ENCODE measurements around the gene SUGT1.
"Not testable (repeated sequence)": the region's sequence is repeated elsewhere in the genome, so short reads cannot be mapped to it uniquely, and the experiment has no call there.

Gene SUGT1

DNA sequence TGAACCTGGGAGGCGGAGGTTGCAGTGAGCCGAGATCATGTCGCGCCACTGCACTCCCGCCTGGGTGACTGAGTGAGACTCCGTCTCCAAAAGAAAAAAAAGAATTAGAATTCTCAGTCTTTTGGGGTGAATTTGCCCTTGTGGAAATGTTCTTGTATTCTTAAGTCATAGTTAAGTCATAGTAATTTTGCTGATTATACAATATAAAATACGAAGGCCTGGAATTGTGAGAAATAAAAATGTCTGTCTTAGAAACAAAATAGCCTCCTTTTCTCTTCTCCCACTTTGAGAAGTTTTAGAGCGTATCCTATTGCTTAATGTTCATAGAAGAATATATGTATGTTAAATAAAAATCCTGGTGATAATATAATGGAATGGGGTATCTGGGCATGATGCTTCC is 18.1 kb downstream of the SUGT1 start:
- no peak for DNase-seq

DNA sequence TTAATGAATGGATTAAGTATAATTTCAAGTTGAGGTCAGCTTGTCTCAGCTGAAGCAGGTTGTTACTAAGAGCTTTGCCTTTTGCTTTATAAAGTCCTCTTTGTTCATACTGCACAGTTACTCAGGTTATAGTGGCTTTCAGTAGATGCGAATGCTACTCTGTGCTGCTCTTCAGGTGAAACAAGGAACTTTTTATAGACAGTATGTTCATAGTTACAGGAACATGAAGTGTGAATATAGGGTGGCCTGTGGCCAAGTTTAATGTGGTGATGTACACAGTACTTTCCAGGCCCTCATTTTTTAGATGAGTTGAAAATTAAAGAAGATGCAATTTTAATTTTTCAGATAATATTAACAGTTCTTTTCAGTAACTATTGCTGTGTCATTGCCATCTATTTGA is 20.8 kb downstream of the SUGT1 start:
- no peak for DNase-seq

DNA sequence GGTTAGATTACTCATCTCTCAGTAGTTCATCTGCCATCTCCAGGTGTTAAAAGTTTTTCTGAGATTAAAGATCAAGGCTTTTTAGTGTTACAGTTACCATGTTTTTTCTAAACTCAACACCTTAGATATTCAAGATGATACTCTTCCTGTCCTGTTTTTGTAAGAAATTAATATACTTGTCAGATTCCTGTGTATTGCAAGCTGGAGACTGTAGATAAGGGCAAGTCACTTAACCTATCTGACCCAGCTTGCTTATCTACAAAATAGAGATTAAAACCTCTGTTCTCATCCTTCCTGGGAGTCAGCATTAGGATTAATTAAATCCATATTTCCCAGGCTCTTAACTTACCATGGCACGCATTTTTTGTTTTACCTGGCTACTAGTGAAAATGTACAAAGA is 25.2 kb downstream of the SUGT1 start:
- no peak for DNase-seq

DNA sequence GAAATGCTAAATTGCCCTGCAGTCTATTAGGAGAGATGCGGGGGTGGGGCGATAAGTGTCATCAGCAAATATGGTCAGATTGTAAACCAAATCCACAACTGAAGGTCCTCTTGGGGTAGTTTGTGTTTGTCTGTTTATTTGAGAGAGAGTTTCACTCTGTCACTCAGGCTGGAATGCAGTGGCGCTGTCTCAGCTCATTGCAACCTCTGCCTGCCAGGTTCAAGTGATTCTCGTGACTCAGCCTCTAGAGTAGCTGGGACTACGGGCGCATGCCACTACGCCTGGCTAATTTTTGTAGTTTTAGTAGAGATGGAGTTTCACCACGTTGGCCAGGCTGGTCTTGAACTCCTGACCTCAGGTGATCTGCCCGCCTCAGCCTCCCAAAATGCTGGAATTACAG is 33.2 kb downstream of the SUGT1 start:
- not testable (repeated sequence) for DNase-seq

DNA sequence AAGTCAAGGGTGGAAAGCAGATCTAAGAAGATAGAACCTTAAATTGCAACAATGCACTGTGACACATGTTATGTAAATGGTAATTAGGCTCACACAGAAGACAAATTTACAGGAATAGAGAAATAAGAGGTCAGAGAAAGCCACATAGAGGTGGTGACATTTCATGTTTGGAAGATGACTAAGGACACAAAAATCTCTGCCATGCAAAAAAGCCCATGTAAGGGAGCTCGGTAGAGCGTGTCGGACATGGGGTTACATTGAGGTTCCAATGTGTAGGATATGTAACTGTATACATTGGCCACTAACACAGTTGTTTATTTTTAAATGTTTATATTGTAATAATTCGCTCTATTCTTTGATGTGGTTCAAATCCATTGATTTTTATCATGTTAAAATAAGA is 33.7 kb downstream of the SUGT1 start:
- no peak for DNase-seq

DNA sequence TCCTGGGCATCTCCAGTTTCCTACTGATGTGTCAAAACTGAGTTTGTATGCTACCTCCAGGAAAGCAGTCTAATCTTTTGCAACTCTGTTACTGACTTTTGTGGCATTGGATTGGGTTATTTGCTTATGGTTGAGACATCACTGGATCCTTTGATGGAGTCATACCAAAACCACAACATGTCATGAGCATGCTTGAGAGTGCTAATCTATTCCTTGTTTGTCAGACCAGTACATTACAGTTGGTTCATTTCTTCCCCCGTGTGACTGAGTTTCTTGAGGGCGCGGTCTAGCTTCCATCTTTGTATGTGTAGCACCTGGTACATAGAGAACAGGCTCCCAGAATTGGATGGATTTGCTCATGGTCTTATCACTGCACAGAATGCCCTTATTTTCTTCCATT is 43.2 kb downstream of the SUGT1 start:
- DNase-seq = no peak

DNA sequence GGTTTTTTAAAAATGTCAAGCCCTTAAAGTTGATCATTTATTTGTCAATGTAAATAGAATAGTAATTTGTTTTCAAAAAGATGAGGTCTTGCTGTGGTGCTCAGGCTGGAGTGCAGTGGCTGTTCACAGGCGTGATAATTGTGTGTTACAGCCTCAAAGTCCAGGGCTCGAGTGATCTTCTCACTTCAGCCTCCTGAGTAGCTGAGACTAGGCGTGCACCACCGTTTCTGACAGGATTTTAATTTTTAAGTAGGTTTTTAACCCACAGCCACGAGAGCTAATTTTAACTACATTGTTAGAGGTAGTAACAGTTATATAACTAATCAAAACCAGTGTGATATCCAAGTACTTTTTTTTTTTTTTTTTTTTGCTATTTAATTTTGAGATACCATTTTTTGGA is 43.9 kb downstream of the SUGT1 start:
- no peak for DNase-seq

DNA sequence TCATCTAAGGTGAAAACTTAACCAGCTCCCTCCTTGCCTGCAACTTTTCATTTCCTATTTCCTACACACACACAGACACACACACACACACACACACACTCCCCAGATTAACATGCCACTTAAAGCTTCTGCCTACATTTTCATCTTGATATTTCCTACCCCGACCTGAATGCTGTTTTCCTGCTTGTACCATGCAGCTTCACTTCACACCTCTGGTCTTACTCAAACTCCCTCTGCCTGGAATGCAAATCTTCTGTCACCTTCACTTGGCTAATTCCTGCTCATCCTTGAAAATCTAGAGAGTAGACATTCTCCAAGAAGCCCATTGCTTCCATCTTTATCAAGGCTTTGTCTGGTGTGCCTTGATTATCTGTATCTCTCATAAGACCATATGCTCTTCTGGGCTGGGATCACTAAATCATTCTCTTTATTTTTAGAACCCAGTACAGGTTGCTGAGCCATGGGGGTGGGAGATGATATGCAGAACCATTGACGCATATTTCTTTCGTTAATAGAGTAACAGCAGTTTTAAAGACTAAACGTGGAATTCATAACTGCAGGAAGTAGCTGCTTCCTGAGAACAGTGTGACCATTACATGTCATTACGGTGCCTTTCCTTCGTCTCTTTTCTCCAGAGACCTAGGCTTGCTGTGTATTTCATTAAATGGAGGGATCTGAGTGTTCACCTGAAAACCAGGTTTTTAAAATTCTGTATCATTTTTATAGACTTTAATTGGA is 49.3 kb downstream of the SUGT1 start:
- DNase-seq = no peak

DNA sequence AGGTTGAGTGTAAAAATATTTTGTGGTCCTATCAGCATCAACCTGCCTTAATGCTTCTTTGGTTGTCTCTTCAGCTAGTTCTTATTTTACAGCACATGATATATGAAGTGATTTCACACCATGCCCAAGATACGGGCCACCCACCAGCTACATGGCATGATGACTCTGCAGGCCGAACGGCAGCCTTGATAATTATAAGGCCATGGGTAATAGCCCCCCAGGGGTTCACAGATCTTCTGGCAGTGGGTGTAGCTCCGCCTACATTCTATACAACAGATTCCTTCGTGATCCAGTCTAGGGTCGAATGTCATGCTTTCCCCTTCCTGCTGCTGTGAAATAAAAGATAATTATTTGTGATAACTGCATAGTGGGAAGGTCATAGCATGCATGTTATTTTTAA is 50.8 kb downstream of the SUGT1 start:
- DNase-seq = no peak

DNA sequence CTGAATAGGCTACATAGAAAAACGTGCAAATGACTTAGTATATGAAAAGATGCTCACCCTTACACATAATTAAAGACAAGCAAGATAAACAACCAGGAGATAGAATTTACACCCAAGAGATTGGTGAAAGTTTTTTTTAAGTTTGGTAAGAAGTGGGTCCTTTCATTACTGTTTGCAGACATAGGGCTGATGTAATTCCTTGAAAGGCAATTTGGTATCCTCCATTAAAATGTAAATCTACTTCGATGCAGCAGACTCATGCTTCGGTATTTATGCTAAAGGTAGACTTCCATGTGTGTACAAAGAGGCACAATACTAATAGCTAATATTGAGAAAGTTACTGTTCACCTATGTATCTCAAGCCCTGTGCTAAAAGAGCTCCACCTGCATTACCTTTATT is 53.4 kb downstream of the SUGT1 start:
- DNase-seq = no peak

DNA sequence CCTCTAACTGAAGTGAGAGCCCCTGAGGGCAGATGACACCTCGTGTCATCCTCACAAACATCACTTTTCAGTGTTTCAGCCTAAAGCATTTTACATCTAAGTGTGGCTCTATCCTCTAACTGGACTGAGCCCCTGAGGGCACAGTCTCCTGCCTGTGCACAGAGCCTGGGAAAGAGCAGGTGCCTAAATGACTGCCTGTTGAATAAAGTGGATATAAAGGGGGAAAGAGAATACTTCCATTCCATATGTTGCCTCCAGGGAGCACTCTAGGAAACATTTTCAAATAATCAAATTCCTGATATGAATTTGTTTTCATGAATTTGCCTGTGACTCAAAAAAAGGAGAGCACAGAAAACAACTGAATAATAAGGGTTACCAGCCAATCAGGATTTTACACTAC is 54.7 kb downstream of the SUGT1 start:
- DNase-seq = no peak

DNA sequence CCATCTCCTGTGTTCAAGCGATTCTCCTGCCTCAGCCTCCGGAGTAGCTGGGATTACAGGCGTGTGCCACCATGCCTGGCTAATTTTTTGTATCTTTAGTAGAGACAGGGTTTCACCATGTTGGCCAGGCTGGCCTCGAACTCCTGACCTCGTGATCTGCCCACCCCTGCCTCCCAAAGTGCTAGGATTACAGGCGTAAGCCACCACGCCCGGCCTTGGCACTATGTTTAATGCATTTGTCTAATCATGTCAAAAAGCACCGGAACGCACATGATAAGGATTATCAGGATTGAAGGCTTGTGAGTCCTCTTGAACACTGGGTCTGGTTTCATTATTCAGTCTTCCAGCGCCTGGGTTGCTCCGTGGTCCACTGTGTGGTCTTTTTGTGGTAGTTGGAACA is 55.6 kb downstream of the SUGT1 start:
- not testable (repeated sequence) for DNase-seq

DNA sequence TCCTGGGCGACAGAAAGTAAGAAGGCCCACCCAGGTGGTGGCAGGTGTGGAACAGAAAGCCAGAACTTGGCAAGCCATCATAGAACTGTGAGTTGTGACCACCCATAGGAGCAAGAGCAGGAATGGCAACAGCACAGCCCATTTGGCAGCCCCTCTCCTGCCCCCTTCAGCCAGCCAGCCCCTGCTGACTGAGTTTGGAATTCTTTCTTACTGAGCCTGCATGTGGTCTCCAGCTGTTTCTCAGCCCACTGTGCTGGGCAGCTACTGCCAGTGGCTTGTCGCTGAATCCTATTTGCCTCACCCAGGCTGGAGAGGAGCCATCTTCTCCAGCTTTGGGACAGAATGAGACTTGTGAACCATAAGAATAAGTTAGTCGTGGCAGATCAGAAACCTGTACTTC is 58.6 kb downstream of the SUGT1 start:
- DNase-seq = no peak

DNA sequence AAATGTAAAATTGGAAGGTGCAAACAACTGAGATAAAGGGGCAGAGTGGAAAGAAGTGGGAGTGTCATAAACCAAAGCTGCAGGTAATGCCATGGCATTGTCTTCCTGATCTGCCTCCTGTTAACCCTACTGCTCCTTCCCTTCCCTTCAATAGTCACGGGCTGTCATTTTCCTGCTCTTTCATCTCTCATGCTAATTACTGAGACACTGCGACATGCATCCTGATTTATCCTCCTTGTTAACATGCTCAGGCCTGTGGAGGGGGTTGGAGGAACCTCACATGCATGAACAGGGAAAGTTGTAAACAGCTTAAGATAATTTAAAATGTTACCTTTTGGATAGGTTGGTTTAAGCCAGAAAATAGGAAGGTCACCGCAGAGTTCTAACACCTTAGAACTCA is 59.7 kb downstream of the SUGT1 start:
- DNase-seq = no peak

DNA sequence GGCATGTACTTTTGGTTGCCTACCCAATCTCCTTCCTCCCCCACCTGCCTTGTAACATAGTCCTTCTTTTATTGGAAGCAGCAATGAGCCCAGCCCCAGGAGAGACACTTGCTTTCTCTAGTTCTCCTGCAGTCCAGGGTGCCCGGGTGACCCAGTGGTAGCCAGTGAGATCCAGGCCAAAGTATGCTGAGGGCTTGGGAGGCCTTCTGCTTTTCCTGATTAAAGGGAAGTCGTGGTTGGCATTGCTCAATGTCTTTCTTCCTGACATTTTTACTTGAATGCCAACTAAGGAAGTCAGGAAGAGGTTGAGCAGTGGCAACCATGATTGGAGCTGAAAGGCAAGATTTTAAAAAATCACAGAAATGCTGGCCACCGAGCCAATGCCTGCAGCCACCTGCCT is 61.3 kb downstream of the SUGT1 start:
- DNase-seq = no peak

DNA sequence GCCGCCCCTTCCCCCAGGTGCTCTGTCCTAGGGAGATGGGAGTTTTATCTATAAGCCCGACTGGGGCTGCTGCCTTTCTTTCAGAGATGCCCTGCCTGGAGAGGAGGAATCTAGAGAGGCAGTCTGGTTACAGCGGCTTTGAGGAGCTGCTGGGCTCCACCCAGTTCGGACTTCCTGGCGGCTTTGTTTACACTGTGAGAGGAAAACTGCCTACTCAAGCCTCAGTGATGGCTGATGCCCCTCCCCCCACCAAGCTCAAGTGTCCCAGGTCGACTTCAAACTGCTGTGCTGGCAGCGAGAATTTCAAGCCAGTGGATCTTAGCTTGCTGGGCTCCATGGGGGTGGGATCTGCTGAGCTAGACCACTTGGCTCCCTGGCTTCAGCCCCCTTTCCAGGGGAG is 68.3 kb downstream of the SUGT1 start:
- not testable (repeated sequence) for DNase-seq

DNA sequence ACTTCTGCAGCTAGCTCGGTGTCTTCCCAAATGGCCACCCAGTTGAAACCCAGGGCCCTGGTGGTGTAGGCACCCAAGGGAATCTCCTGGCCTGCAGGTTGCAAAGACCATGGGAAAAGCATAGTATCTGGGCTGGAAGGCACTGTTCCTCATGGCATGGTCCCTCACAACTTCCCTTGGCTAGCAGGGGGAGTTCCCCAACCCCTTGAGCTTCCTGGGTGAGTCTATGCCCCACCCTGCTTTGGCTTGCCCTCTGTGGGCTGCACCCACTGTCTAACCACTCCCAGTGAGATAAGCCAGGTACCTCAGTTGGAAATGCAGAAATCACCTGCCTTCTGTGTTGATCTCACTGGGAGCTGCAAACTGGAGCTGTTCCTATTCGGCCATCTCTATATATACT is 68.7 kb downstream of the SUGT1 start:
- DNase-seq = not testable (repeated sequence)

DNA sequence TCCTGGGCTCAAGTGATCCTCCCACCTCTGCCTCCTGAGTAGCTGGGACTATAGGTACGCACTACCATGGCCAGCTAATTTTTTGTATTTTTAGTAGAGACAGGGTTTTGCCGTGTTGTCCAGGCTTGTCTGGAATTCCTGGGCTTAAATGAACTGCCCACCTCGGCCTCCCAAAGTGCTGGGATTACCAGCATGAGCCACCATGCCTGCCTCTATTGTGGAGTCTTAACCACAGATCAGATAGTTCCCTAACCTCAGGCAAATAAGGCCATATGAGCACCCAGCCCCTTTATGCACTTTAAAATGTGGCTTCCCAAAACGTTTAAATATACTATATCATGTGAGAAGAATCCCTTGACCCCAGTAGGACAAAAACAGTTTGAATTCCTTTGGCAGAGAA is 70.5 kb downstream of the SUGT1 start:
- no peak for DNase-seq

DNA sequence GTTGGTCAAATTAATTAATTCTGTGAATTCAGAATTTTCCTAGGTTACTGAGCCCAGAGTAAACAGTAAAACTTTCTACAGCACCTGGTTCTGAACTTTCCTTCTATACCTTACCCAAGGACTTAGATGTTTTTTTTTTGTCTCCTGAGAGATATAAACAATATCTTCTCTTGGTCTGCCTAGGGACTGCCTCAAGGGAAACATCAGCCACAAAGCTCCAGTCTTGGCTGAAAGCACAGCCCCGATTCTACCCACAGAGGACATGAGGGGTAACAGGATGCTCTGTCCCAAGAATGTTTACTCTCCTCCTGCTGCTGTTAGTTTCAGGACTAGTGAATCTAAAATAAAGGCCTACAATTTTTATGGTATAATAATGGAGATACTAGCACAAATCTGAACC is 72.7 kb downstream of the SUGT1 start:
- DNase-seq = no peak

DNA sequence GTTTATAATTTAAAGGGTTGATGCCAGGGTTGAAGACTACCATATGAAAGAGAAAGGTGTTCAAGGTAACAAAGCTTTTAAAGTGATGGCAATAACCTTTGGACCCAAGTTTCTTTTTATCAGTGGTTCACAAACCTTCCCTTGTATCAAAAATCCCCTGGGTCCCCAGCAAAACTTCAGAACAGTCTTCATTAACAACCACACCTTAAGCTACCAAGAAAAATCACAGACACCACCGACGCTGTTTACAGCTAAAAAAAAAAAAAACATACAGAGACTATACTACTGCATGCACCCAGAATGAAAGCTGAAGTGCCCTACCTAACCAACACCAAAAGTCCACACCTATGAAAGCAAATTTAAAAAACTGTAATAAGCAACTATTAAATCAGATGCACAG is 73.6 kb downstream of the SUGT1 start:
- DNase-seq = no peak

DNA sequence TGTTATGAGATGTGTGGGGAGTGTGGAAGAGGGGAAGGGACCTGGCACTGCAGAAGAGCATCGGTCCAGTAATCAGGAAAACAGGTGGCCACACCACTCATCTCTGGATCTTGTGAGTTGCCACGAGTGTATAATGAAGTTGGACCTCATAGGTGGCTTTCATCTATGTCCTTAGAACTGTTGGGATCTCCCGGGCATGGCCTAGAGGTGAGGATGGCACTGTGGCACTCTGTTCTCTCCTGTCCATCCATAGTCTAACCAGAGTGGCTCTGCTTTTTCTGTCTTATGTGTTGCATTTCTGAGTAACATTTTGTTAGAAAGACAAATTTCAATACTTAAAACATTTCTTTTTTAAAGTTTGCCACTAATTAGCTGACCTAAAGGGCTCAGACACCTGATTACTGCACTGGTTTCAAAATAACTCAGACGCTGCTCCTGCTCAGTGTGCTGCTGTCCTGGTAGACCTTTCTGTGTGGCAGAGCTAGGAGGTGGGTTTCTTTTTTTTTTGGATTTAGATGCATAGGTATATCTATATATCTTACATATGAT is 81.5 kb downstream of the SUGT1 start:
- no peak for DNase-seq

DNA sequence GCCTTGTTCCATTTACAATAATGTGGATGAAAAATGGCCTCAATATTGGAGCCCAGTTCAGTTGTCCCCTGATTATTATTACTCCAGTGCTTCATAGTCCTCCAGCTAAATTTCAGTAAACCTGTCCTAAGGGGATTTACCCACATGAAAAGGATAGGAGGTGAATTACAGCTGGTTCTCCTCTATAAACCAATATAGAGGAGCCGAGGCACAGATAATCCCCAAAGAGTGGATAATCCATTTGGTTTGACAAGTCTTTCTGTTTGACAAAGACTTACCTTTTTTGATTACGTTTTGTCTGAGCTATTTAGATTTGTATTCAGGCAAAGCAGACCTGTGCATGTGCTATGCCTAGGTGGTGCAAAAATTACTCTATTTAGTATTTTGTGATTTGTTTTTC is 84.3 kb downstream of the SUGT1 start:
- no peak for DNase-seq

DNA sequence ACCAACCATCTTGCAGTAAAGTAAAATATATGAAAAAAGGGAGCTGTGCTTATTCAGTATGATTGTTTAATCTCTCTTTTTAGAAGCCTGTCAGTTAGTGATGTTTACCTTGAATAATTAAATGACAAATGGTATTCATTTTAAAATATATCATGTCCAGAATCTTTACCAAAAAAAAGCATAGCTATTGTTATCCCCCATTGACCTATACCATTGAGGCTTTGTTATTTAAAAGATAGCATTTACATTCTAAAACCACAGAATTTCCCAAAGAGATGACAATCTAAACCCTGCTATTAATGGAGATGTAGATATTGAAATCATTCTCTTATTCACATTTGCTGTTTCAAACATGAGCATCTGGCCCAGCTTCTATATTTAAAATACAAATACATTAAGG is 84.8 kb downstream of the SUGT1 start:
- DNase-seq = no peak

DNA sequence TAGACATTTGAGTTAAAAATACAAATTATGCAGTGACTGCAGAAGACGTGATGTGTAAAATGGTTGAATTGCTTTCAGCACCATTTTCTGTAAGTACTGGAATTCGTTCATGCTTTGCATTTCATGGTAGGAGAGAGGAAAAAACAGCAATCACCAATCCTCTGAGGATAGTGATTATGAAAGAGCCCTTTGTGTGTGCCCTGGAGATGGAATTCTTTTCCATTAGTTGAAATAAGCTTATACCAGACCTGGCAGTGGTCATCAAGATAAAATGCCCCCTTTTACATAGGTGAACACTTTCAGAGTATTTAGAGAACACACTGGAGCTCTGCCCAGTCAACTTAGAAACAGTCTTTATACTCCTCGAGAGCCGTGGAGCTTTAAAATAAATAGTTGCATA is 85.3 kb downstream of the SUGT1 start:
- no peak for DNase-seq

DNA sequence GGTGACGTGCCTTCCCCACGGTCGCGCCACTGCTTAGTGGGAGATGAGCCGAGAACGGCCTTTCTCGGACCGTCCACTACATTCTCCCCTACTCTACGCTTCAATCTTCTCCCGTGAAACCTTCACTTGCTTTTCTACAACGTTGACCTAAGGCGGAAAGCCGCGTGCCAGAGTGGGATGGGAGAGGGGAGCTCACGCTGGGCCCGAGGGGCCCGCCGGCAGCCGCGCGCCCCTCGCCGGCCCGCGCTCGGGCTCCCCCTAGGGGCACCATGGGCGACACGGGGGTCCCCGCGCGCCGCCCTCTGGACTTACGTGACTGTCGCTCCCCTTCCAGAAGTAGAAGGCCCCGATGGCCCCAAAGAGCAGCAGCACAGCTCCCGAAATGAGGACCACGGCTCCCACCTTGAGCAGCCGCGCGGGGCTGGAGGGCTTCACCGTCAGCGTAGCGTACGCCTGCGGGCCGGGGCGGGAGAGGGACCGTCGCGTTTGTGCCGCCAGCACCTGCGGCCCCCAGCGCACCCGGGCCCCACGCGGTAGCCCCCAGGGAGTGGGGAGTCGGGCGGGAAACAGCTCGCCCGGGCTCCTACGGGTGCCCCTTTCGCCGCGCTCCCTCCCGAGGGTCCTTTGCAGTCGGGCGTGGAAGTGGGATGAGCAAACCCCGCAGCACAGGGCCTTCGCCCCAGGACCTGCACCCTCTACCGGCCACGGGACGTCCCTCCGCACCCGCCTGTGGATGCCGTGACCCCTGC is 86.3 kb downstream of the SUGT1 start:
- no peak for DNase-seq

Data from NCI-H748 treated with DMSO at 0.1 percent for 48 hours (cell line).